Subcutaneous adipose tissue (tissue), 4 donors: ENCODE data around the gene HSH2D. TPM values are rescaled to one million over a fixed set of nuclear protein-coding genes. Genes with fewer than 3 reads are reported as not detected.

Experiments used
- CTCF ChIP-seq: fragments of 450-650 bp; IDR thresholded peaks from one replicate; pipeline ENCODE4 v1.5.1; 2016; ENCODE audit warnings: low read depth, mild to moderate bottlenecking, control low read depth, antibody characterized with exemption, moderate library complexity
- total RNA-seq, 4 donors: library from RNA; depleted of rRNA; stranded (reverse); fragments of >200 nt; gene quantifications; one replicate each; pipeline ENCODE4 v1.1.0, GENCODE V29; 2016

The HSH2D gene
- total RNA-seq, 4 donors from 2014 or later, result 0.38 to 1.5 (median 0.82) TPM

DNA sequence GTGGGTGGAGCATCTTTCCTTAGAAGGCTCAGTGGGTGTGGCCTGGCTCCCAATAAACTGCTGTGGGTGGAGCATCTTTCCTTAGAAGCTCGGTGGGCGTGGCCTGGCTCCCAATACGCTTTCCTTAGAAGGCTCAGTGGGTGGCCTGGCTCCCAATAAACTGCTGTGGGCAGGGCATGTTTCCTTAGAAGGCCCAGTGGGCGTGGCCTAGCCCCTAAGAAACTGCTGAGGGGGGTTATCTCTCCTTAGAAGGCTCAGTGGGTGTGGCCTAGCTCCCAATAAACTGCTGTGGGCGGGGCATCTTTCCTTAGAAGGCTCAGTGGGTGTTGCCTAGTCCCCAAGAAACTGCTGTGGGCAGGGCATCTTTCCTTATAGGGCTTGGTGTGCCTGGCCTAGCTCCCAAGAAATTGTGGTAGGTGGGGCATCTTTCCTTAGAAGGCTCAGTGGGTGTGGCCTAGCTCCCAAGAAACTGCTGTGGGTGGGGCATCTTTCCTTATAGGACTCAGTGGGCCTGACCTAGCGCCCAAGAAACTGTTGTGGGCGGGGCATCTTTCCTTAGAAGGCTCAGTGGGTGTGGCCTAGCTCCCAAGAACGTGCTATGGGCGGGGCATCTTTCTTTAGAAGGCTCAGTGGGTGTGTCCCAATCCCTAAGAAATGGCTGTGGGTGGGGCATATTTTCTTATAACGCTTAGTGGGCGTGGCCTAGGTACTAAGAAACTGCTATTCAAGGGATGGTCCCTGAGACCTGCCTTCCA lies 10.3 kb downstream of the HSH2D start:
- no peak for TF ChIP-seq CTCF

- no peak for TF ChIP-seq CTCF
Observed at GRCh38 chr19:16154557-16154956, 11.1 kb downstream of the HSH2D start.

DNA sequence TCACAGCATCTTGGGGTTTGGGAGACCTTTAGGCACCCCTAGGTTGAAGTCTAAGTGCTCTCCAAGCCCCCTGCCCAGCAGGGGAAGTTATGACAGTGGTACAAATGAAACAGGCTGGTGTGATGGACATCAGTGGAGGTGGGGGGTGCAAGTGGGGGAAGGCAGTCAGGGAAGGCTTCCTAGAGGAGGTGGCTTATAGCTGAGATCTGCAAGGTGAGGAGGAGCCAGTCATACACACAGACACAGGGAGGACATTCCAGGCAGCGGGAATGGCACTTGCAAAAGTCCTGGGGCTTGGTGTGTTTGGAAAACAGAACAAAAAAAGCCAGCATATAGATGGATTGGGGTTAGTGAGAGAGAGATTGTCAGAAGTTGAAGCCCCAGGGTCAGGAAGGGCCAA lies 11.6 kb downstream of the HSH2D start:
- TF ChIP-seq CTCF, result no peak

GRCh38 chr19:16156904-16157303 lies 13.4 kb downstream of the HSH2D start:
- no peak for TF ChIP-seq CTCF

- TF ChIP-seq CTCF, result no peak
Observed at GRCh38 chr19:16157601-16158000, 14.1 kb downstream of the HSH2D start.

DNA sequence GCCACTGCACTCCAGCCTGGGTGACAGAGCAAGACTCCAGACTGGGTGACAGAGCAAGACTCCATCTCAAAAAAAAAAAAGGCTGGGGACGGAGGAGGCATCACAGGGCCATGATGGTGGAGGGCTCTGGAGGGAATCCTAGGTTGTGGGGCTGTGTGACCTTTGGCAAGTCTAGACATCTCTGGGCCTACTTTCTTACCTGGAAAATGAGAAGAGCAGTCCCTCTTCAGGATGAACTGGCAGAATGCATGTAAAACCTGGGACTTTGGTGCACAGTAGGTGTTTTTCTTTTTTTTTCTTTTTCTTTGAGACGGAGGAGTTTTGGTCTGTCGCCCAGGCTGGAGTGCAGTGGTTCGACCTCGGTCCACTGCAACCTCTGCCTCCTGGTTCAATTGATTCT lies 16.2 kb downstream of the HSH2D start:
- no peak for TF ChIP-seq CTCF

DNA sequence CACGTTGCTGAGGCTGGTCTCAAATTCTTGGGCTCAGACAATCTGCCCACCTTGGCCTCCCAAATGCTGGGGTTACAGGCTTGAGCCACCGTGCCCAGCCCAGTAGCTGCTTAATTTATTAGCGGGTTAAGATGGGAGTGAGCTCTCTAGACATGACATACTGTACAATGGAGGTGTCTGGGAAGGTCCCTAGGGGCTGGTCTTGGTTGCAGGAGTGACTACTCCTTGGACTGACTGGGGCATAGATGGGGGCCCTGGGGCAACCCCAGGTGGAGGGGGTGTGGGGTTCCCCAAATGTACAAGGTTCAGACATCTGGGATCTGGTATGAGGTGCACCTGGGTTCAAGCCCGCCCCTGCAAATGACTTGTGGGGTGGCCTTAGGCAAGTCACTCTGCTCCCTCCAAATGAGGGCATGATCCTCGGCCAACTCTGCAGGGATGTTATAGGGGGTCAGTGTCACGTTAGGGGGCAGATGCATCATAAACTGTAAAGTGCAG lies 17.0 kb downstream of the HSH2D start:
- TF ChIP-seq CTCF, result no peak
